Neural cell (in vitro differentiated cells): ENCODE measurements around the gene TRIM29. TPM values are rescaled to one million over a fixed set of nuclear protein-coding genes. Genes with fewer than 3 reads are reported as not detected.

Experiments
- H2AFZ ChIP-seq: fragments of 200-600, 300-800 bp; sonication (generic), shearing (Covaris generic); 2 replicates; pipeline ENCODE4 v1.6.0; 2014; ENCODE audit warnings: low read depth, mild to moderate bottlenecking, antibody characterized with exemption, low read length, moderate library complexity
- H3F3A ChIP-seq: fragments of 200-600 bp; shearing (Covaris generic); 2 replicates; pipeline ENCODE4 v1.6.1; 2016; ENCODE audit warnings: mild to moderate bottlenecking, moderate library complexity, mixed read lengths, antibody characterized with exemption, low read length; ENCODE audit not compliant: insufficient read depth, poor library complexity, severe bottlenecking
- H3K27ac ChIP-seq: fragments of 200-600, 300-800 bp; sonication (generic), shearing (Covaris generic); 2 replicates; pipeline ENCODE4 v1.5.1; 2014; ENCODE audit warnings: mild to moderate bottlenecking, low read length, moderate library complexity
- H3K27me3 ChIP-seq: fragments of 300-800, 200-600 bp; sonication (generic), shearing (Covaris generic); 2 replicates; pipeline ENCODE4 v1.6.0; 2014; ENCODE audit warnings: mild to moderate bottlenecking, low read depth, low read length, moderate library complexity; ENCODE audit not compliant: insufficient read depth
- H3K36me3 ChIP-seq: fragments of 300-800, 200-600 bp; sonication (generic), shearing (Covaris generic); 2 replicates; pipeline ENCODE4 v1.5.1; 2014; ENCODE audit warnings: mild to moderate bottlenecking, antibody characterized with exemption, low read length, moderate library complexity; ENCODE audit not compliant: insufficient read depth
- H3K4me2 ChIP-seq: fragments of 300-800, 200-600 bp; sonication (generic), shearing (Covaris generic); 2 replicates; pipeline ENCODE4 v1.6.0; 2014; ENCODE audit warnings: mild to moderate bottlenecking, low read length
- H3K4me3 ChIP-seq: fragments of 300-800, 200-600 bp; sonication (generic), shearing (Covaris generic); 2 replicates; pipeline ENCODE4 v1.5.1; 2014; ENCODE audit warnings: mild to moderate bottlenecking, low read length, moderate library complexity
- H3K79me2 ChIP-seq: fragments of 200-600 bp; shearing (Covaris generic); replicated peaks from 2 replicates; pipeline ENCODE4 v1.6.0; 2014; ENCODE audit warnings: mild to moderate bottlenecking, low read length, moderate library complexity; ENCODE audit not compliant: insufficient read depth
- H3K9ac ChIP-seq: fragments of 300-800, 200-600 bp; sonication (generic), shearing (Covaris generic); 2 replicates; pipeline ENCODE4 v1.6.1; 2016; ENCODE audit warnings: mild to moderate bottlenecking, low read length, mixed read lengths
- H3K9me2 ChIP-seq: fragments of 200-600 bp; shearing (Covaris generic); 2 replicates; pipeline ENCODE4 v1.6.1; 2016; ENCODE audit warnings: mild to moderate bottlenecking, low read length, mixed read lengths; ENCODE audit not compliant: insufficient read depth
- H3K9me3 ChIP-seq: fragments of 200-600, 300-800 bp; sonication (generic), shearing (Covaris generic); 2 replicates; pipeline ENCODE4 v1.6.1; 2016; ENCODE audit warnings: mild to moderate bottlenecking, mixed run types, low read length, moderate library complexity, mixed read lengths
- H4K20me1 ChIP-seq: fragments of 200-600 bp; shearing (Covaris generic); 2 replicates; pipeline ENCODE4 v1.6.1; 2016; ENCODE audit warnings: mild to moderate bottlenecking, mixed run types; ENCODE audit not compliant: insufficient read depth
- CTCF ChIP-seq: fragments of 450-650 bp; IDR thresholded peaks from 2 replicates; pipeline ENCODE4 v1.5.1; 2014; ENCODE audit warnings: antibody characterized with exemption, mild to moderate bottlenecking, moderate library complexity; ENCODE audit not compliant: poor library complexity, severe bottlenecking
- EP300 ChIP-seq: fragments of 450-650 bp; conservative IDR thresholded peaks from 2 replicates; pipeline ENCODE4 v1.6.1; 2014; ENCODE audit warnings: antibody characterized with exemption, mild to moderate bottlenecking, moderate library complexity; ENCODE audit not compliant: poor library complexity, severe bottlenecking
- EZH2 ChIP-seq: fragments of 200-600, 300-800 bp; shearing (Covaris generic), sonication (generic); IDR thresholded peaks from 2 replicates; pipeline ENCODE4 v1.6.1; 2014; ENCODE audit warnings: antibody characterized with exemption, low read length, borderline replicate concordance, mild to moderate bottlenecking; ENCODE audit not compliant: insufficient read depth, poor library complexity, severe bottlenecking
- MXI1 ChIP-seq: fragments of 450-650 bp; conservative IDR thresholded peaks from 2 replicates; pipeline ENCODE4 v1.6.1; 2014; ENCODE audit warnings: antibody characterized with exemption, mild to moderate bottlenecking; ENCODE audit not compliant: poor library complexity, severe bottlenecking
- POLR2AphosphoS5 ChIP-seq: IDR thresholded peaks from 2 replicates; pipeline ENCODE4 v1.6.1; 2012
- RAD21 ChIP-seq: fragments of 450-650 bp; conservative IDR thresholded peaks from 2 replicates; pipeline ENCODE4 v1.6.1; 2014; ENCODE audit warnings: antibody characterized with exemption, mild to moderate bottlenecking, moderate library complexity
- REST ChIP-seq: IDR thresholded peaks from 2 replicates; pipeline ENCODE4 v1.6.1; 2012; ENCODE audit warnings: borderline replicate concordance
- SMC3 ChIP-seq: fragments of 450-650 bp; conservative IDR thresholded peaks from 2 replicates; pipeline ENCODE4 v1.6.1; 2014; ENCODE audit warnings: antibody characterized with exemption, mild to moderate bottlenecking, moderate library complexity; ENCODE audit not compliant: poor library complexity
- TAF1 ChIP-seq: IDR thresholded peaks from 2 replicates; pipeline ENCODE4 v1.6.1; 2012; ENCODE audit warnings: low read depth
- polyA plus RNA-seq: library from polyadenylated mRNA; depleted of rRNA; stranded (reverse); fragments of >200 nt; gene quantifications from 2 replicates; pipeline ENCODE4 v1.2.3, GENCODE V29; 2014

The TRIM29 gene
- polyA plus RNA-seq, 1 donor from 2014 or later, result 0.82 TPM

- no peaks in the 10 kb centered on the region for H3K27me3 ChIP-seq
- no peaks in the 10 kb centered on the region for H4K20me1 ChIP-seq
- H3K36me3 ChIP-seq, result no peaks in the 10 kb centered on the region
- H3K79me2 ChIP-seq, result no peaks in the 10 kb centered on the region
- H3K9me3 ChIP-seq, result no peaks in the 10 kb centered on the region
- no peak overlapping the region for H3K9ac ChIP-seq
- H3K27ac ChIP-seq, result no peak overlapping the region
- H3K4me2 ChIP-seq, result no peak overlapping the region
- H3K9me2 ChIP-seq, result no peaks in the 10 kb centered on the region
- TF ChIP-seq RAD21, result no peak
- TF ChIP-seq POLR2AphosphoS5, result no peak
- no peak for TF ChIP-seq CTCF
- no peak for TF ChIP-seq TAF1
- no peak for TF ChIP-seq SMC3
- no peak for TF ChIP-seq MXI1
- TF ChIP-seq EP300, result no peak
- no peak for TF ChIP-seq EZH2
- TF ChIP-seq REST, result no peak
- H3K4me3 ChIP-seq, result no peak overlapping the region
- no peak overlapping the region for H2AFZ ChIP-seq
- peaks cover 4% of the 10 kb centered on the region for H3F3A ChIP-seq
These were observed 17.0 kb downstream of the TRIM29 start for GRCh38 chr11:120120805-120121335.

- Histone ChIP-seq H3K9me2 (no peaks in the 10 kb centered on the region), H3K4me2 (no peak overlapping the region), H3K36me3 (no peaks in the 10 kb centered on the region), H2AFZ (no peak overlapping the region), H3F3A (peaks cover 4% of the 10 kb centered on the region), H3K79me2 (no peaks in the 10 kb centered on the region), H4K20me1 (no peaks in the 10 kb centered on the region), H3K27ac (no peak overlapping the region), H3K9me3 (no peaks in the 10 kb centered on the region), H3K9ac (no peak overlapping the region), H3K4me3 (no peak overlapping the region), H3K27me3 (no peaks in the 10 kb centered on the region)
- no peak for TF ChIP-seq REST
- no peak for TF ChIP-seq CTCF
- no peak for TF ChIP-seq POLR2AphosphoS5
- no peak for TF ChIP-seq EP300
- no peak for TF ChIP-seq MXI1
- no peak for TF ChIP-seq TAF1
- TF ChIP-seq SMC3, result no peak
- no peak for TF ChIP-seq RAD21
These were observed 18.8 kb downstream of the TRIM29 start for GRCh38 chr11:120119121-120119520.
